ENCODE results near the gene DGKD.

Gene DGKD

DNA sequence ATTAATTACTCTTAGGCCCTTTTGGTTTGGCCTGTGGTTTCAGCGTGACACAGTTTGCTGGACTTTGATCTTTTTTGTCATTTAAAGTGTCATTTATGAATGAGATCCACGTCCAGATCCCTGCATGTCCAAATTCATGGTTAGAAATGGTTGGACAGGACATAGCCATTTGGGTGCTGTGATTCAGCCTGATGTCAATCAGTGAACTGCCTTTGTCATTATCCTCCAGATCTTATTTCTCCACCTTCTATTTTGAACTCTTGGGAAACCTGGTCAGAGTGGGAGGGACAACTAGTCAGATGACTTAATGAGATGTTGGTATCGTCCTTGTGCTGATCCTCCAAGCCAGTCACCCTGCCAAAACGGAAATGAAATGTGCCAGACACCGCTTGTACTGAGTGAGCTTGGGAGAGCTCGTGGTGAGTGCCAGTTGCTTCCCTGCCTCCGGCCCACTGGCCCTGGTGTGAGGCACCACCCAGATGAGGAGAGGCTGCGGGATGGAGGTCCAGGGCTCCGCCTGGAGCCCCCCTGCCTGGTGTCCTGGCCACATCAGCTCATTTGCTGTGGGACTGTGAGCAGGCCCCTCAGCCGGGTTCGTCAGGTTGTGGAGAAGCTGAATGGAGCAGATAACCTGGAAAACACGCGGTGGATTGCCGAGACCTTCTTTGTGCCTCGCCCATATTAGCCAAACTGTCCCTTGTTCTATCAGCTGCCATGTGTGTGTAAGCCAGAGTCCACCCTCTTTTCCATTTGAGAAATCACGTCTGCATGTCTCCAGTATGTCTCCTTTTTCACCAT, 70.1 kb downstream of the DGKD start:
- DNase-seq (no peak), ATAC-seq (no peak)
- H3K36me3 Mint-ChIP-seq (ENCODE audit: low read depth) = peaks cover 54% of the 10 kb centered on the region

GRCh38 chr2:233426619-233427342, 72.5 kb downstream of the DGKD start:
- Mint-ChIP-seq H3K36me3 (ENCODE audit: low read depth) (peaks cover 53% of the 10 kb centered on the region), H3K27ac (peak overlapping the region; percentile 55), H3K4me3 (peak overlapping the region; percentile 10)

More for the DNA sequence above, 70.1 kb downstream of the DGKD start:
- peaks cover 96% of the 10 kb centered on the region for H3K4me1 Mint-ChIP-seq
- H3K27me3 Mint-ChIP-seq = peaks cover 3% of the 10 kb centered on the region
- H3K4me3 Mint-ChIP-seq = no peak overlapping the region
- peak overlapping the region; percentile 62 for H3K27ac Mint-ChIP-seq
- H3K9me3 Mint-ChIP-seq = peaks cover 11% of the 10 kb centered on the region

GRCh38 chr2:233428008-233428407, 73.7 kb downstream of the DGKD start:
- Mint-ChIP-seq H3K4me1 (peaks cover 76% of the 10 kb centered on the region), H3K27me3 (no peaks in the 10 kb centered on the region), H3K36me3 (ENCODE audit: low read depth) (peaks cover 49% of the 10 kb centered on the region), H3K9me3 (peaks cover 11% of the 10 kb centered on the region), H3K27ac (peak overlapping the region; percentile 41), H3K4me3 (no peak overlapping the region)
- peak; percentile 45 for ATAC-seq
- no peak for DNase-seq

More at GRCh38 chr2:233426619-233427342, 72.5 kb downstream of the DGKD start:
- ATAC-seq (peak; percentile 53), DNase-seq (peak; percentile 64)
- Mint-ChIP-seq H3K27me3 (no peaks in the 10 kb centered on the region), H3K9me3 (peaks cover 11% of the 10 kb centered on the region), H3K4me1 (peaks cover 86% of the 10 kb centered on the region)

DNA sequence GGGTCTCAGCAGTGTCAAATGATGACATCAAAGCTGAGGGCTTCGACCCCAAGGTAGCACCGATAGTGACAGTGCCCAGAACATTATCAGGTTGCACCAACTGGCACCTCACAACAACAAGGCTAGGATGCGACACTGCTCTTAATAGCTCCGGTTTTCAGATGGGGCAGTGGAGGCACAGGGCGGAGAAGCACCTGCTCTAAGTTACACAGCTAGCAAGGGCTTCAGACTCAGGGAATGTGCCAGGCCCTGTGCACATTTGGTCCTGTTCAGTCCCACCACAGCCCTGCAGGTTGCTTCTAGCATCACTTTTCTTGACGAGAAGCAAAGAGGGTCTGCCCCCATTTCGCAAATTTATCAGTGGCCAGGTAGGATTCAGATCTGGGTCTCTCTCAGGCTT, 74.1 kb downstream of the DGKD start:
- Mint-ChIP-seq H3K9me3 (peaks cover 11% of the 10 kb centered on the region), H3K27ac (no peak overlapping the region), H3K4me1 (peaks cover 72% of the 10 kb centered on the region), H3K27me3 (no peaks in the 10 kb centered on the region), H3K4me3 (no peak overlapping the region), H3K36me3 (ENCODE audit: low read depth) (peaks cover 48% of the 10 kb centered on the region)
- ATAC-seq (no peak), DNase-seq (no peak)

- H3K27me3 Mint-ChIP-seq = no peaks in the 10 kb centered on the region
- no peak for DNase-seq
- no peak overlapping the region for H3K4me3 Mint-ChIP-seq
- H3K9me3 Mint-ChIP-seq = peaks cover 11% of the 10 kb centered on the region
- peaks cover 65% of the 10 kb centered on the region for H3K4me1 Mint-ChIP-seq
- H3K36me3 Mint-ChIP-seq (ENCODE audit: low read depth) = peaks cover 43% of the 10 kb centered on the region
- H3K27ac Mint-ChIP-seq = no peak overlapping the region
- ATAC-seq = no peak
Observed at GRCh38 chr2:233429175-233429897, 75.0 kb downstream of the DGKD start.

DNA sequence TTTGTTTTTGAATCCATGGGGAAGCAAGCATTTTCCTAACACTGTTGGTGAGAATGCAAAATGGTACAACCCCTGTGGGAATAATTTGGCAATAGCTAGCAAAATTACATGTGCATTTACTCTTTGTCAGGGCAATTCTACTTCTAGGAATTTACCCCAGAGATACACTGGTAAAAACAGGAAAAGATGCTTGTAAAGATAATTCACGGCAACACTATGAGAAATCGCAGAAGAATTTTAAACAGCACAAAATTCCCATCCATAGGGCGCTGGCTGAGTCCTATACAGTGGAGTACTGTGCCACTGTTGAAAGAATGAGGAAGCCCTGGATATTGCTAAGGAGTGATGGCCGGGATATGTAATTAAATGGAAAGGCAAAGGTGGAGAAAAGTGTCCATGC, 75.8 kb downstream of the DGKD start:
- Mint-ChIP-seq H3K4me3 (no peak overlapping the region), H3K4me1 (peaks cover 62% of the 10 kb centered on the region), H3K27ac (no peak overlapping the region), H3K9me3 (peaks cover 11% of the 10 kb centered on the region), H3K36me3 (ENCODE audit: low read depth) (peaks cover 47% of the 10 kb centered on the region), H3K27me3 (no peaks in the 10 kb centered on the region)
- ATAC-seq = no peak
- no peak for DNase-seq

DNA sequence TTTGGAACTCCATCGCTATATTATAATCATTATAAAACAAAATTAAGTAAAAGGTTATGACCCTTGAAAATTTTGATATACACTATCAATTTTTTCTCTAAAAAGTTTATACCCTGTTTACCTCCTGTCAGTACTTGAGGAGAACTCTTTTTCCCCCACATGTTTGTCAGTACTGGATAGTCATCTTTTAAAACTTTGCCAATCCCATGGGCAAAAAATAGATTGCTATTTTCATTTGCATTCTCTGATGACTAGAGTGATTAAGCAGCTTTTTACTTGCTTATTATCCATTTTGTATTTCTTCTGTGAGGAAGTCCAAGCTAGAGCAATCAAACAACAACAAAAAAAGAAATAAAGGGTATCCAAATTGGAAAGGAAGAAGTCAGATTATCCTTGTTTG, 76.4 kb downstream of the DGKD start:
- no peak for ATAC-seq
- Mint-ChIP-seq H3K9me3 (peaks cover 11% of the 10 kb centered on the region), H3K36me3 (ENCODE audit: low read depth) (peaks cover 49% of the 10 kb centered on the region), H3K4me1 (peaks cover 58% of the 10 kb centered on the region), H3K4me3 (no peak overlapping the region), H3K27ac (no peak overlapping the region), H3K27me3 (no peaks in the 10 kb centered on the region)
- no peak for DNase-seq

DNA sequence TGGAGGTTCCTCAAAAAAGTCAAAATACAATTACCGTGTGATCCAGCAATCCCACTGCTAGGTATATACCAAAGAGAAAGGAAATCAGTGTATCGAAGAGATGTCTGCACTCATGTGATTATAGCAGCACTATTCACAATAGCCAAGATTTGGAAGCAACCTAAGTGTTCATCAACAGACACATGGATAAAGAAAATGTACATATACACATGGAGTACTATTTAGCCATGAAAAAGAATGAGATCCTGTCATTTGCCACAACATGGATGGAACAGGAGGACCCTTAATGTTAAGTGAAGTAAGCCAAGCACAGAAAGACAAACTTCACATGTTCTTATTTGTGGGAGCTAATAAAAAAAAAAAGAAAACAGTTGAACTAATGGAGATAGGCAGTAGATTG, 78.7 kb downstream of the DGKD start:
- DNase-seq = no peak
- H3K4me1 Mint-ChIP-seq = peaks cover 34% of the 10 kb centered on the region
- H3K9me3 Mint-ChIP-seq = no peaks in the 10 kb centered on the region
- ATAC-seq = no peak
- peaks cover 44% of the 10 kb centered on the region for H3K36me3 Mint-ChIP-seq (ENCODE audit: low read depth)
- no peak overlapping the region for H3K4me3 Mint-ChIP-seq
- no peaks in the 10 kb centered on the region for H3K27me3 Mint-ChIP-seq
- H3K27ac Mint-ChIP-seq = peak overlapping the region; percentile 19

- H3K27me3 Mint-ChIP-seq = no peaks in the 10 kb centered on the region
- H3K4me3 Mint-ChIP-seq = no peak overlapping the region
- H3K36me3 Mint-ChIP-seq (ENCODE audit: low read depth) = peaks cover 45% of the 10 kb centered on the region
- ATAC-seq = no peak
- no peak overlapping the region for H3K27ac Mint-ChIP-seq
- peaks cover 27% of the 10 kb centered on the region for H3K4me1 Mint-ChIP-seq
- H3K9me3 Mint-ChIP-seq = no peaks in the 10 kb centered on the region
- DNase-seq = no peak
Observed at GRCh38 chr2:233433794-233434193, 79.5 kb downstream of the DGKD start.

DNA sequence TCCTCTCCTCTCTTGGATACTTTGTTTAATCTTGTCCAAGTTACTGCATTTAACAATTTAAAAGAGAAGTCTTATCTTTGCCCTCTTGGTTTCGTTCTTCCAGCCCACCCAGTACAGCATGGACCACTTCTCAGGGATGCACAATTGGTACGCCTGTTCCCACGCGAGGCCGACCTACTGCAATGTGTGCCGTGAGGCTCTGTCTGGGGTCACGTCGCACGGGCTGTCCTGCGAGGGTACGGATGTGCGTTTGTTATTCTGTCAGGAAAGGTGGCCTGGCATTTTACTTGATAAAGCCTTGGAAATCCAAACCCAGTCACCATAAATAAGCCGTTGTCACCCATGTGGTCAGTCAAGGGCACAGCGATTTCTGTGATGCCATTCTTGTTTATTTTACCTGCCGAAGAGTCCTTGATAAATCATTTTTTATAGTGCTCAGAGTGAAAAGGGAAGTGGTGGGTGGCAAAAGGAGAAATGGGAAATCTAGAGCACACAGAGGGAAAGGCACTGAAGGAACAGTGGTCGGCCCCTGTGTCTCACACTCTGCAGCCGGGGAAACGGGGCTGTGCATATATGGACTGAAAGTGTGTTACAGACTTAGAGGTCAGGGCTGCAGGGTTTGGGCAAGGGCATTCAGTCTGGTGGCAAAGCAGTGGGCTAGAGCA, 80.5 kb downstream of the DGKD start:
- no peaks in the 10 kb centered on the region for H3K9me3 Mint-ChIP-seq
- no peak for DNase-seq

GRCh38 chr2:233435436-233436190, 81.3 kb downstream of the DGKD start:
- Mint-ChIP-seq H3K36me3 (ENCODE audit: low read depth) (peaks cover 45% of the 10 kb centered on the region), H3K9me3 (no peaks in the 10 kb centered on the region), H3K4me3 (no peak overlapping the region), H3K4me1 (peaks cover 13% of the 10 kb centered on the region), H3K27ac (no peak overlapping the region), H3K27me3 (no peaks in the 10 kb centered on the region)
- DNase-seq (no peak), ATAC-seq (no peak)

More for the DNA sequence above, 80.5 kb downstream of the DGKD start:
- peak overlapping the region; percentile 18 for H3K27ac Mint-ChIP-seq
- no peak for ATAC-seq
- H3K4me3 Mint-ChIP-seq = no peak overlapping the region
- H3K36me3 Mint-ChIP-seq (ENCODE audit: low read depth) = peaks cover 45% of the 10 kb centered on the region
- peaks cover 18% of the 10 kb centered on the region for H3K4me1 Mint-ChIP-seq
- no peaks in the 10 kb centered on the region for H3K27me3 Mint-ChIP-seq

- no peak for ATAC-seq
- H3K4me1 Mint-ChIP-seq = peaks cover 7% of the 10 kb centered on the region
- no peak overlapping the region for H3K4me3 Mint-ChIP-seq
- no peak for DNase-seq
- no peaks in the 10 kb centered on the region for H3K27me3 Mint-ChIP-seq
- H3K36me3 Mint-ChIP-seq (ENCODE audit: low read depth) = peaks cover 47% of the 10 kb centered on the region
- H3K9me3 Mint-ChIP-seq = no peaks in the 10 kb centered on the region
- no peak overlapping the region for H3K27ac Mint-ChIP-seq
Observed at GRCh38 chr2:233436191-233436581, 81.9 kb downstream of the DGKD start.

GRCh38 chr2:233436691-233437438, 82.6 kb downstream of the DGKD start:
- peaks cover 41% of the 10 kb centered on the region for H3K36me3 Mint-ChIP-seq (ENCODE audit: low read depth)
- no peak overlapping the region for H3K4me3 Mint-ChIP-seq
- ATAC-seq = no peak
- peak overlapping the region; percentile 52 for H3K27ac Mint-ChIP-seq
- no peaks in the 10 kb centered on the region for H3K27me3 Mint-ChIP-seq
- DNase-seq = no peak
- H3K4me1 Mint-ChIP-seq = peaks cover 7% of the 10 kb centered on the region
- H3K9me3 Mint-ChIP-seq = no peaks in the 10 kb centered on the region
